GM21619 (cell line): ENCODE results near the gene THG1L.

Experiments
- ATAC-seq: cut with Tn5 transposase; IDR thresholded peaks from one replicate; pipeline ENCODE4 v1.9.1; 2021; ENCODE audit not compliant: unreplicated experiment

The THG1L gene

DNA sequence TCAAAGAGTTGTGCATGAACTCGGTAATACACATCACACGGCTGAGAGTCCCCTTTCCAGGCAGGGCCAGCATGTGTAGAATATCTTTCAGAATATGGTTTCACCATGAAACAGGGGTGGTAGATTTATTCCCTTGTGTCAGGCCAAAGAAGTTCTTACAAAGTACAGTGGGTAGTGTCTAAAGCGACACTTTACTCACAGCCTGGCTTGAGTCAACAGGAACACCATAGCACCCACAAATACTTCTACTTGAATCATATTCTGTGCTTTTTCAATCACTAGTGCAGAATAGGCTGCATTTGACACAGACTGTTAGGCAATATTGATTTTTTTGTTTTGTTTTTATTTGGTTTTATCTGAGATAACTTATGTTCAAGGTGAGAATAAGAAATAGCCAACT is 24.9 kb downstream of the THG1L start:
- no peak for ATAC-seq

DNA sequence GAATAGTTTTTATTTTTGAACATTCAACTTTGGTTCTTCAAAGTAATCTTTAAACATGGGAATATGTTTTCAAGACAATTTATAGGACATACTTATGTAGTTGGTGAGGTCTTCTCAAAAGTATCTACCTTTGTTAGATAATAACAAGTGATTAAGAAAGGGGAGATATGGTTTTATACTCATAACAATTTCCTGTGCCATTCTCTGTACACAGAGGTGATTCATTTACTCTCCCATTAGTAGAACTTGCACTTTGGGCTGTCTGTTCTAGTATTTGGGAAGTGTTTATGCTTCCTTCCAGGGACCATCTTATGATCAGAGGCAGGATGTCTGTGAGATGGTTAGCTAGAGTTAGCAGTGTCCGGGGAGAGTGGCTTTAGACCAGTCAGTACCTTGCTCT is 27.5 kb downstream of the THG1L start:
- no peak for ATAC-seq

DNA sequence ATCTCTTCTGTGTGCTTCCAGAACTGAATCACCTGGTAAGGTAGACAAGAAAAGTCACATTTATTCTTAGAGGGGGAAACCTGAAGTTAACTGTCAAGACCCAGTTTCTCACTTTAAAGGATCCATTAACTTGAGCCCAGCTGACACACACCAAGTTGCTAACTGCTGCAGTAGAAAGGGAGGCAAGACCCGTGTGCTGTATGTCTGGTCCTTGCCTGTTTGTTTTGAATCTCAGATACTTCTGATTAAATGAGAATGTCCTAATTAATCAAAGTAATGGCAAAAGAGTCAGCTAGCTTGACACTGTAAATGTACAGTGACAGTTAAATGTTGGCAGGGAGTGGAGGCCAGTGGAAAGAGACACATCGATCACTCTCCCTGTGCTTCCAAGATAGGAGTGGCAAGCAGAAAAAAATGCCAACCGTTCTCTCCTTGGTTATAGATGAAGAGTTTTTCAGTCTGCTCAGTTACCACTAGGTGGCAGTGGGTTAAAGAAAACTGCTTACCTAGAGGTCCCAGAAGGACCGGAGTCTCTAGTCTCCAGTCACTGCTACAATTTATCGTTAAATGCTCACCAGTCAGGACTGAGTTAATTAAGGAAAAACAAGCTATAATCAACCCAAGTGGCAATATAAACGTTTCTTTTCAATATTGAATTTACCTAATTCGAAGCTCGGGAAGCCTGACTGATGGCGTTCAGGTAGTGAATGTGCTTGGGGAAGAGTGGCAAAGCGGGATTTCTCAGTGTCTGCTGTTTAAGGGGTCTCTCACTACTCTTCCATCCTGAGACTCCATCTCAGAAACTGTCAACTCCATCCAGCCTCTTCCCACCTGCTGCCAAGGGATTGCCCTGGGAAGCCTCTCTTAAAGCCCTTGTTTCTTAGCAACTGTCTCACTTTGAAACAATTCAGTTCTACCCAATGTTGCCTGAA is 30.7 kb downstream of the THG1L start:
- ATAC-seq: peak; percentile 88

DNA sequence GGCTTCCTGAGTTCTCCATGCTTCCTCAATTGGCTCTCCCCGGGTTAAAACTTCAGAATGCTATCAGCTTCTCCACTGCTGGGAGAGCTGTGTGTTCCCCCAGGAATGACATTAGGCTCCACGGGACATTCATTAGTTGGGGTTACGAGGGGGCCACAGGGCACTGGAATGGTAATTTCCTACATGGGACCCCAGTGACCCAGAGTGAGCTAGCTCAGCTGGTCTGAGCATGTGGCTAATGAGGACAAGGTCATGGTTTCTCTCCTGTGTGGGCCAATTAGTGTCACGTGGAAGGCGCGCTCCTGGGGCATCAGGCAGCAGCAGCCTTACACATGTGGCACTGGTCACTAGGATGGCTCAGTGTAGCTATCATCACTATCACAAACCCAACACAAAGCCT is 33.3 kb downstream of the THG1L start:
- no peak for ATAC-seq

DNA sequence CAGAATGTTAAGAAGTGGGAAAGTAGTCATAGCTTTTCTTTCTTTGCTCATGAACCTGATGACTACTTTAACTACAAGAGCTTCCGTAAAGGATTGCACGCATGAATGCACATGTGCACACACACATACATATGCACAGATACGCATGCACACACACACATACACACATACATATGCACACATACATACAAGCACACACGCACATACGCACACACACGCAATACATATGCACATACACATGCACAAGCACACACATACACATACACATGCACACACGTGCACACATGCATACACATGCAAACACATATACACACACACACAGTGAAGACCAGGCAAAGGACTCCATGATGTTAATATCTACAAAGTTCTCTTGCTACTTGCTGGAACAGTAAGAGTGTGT is 35.2 kb downstream of the THG1L start:
- ATAC-seq: no peak

DNA sequence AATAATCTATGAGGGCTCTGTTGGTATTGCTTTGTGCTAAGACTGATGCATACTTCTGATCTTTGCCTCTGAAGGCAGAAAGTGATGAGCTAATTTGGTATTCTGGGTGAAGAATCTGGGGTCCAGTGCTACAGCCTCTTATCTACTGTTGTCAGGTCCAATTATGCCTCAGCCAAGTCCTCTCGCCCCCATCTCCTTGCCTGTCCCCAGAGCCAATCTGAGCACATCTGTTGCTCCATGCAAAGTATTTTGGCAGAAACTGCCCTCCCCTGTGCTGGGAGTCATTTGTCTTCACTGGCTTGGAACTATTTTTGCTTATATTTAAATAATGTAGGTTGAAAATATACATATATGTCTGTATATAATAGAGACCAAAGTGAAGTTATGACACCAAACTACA is 35.7 kb downstream of the THG1L start:
- ATAC-seq: no peak

DNA sequence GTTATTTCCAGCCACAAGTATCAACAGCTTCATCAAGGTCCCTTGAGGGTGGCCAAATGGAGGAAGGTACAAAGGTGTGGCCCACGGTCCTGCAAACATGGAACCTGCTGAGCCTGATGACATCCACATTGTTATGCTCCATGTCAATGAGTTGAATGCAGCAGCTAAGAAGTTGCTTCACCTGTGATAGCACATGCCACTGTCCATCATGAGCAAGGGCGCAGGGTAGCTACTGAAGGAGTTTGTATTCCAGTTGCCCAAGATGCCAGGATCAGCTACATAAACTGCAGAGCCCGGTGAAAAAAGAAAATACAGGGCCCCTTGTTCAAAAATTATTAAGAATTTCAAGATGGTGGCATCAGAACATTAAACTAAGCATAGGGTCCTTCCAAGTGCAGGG is 36.5 kb downstream of the THG1L start:
- ATAC-seq: no peak

DNA sequence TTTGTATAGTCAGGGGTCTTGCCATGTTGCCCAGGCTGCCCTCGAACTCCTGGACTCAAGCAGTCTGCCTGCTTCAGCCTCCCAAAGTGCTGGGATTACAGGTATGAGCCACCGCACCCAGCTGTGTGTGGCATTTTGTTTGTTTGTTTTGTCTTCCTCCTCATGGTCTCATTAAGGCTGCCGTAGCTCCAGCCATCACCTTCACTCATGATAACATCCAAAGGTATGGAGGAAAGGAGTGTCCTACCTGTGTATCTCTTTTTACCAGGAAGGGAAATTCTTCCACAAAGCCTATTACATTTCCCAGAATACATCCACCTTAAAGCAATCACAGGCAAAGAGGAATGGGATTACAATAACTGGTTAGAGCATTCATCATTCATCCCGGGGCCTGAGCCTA is 39.4 kb downstream of the THG1L start:
- no peak for ATAC-seq

DNA sequence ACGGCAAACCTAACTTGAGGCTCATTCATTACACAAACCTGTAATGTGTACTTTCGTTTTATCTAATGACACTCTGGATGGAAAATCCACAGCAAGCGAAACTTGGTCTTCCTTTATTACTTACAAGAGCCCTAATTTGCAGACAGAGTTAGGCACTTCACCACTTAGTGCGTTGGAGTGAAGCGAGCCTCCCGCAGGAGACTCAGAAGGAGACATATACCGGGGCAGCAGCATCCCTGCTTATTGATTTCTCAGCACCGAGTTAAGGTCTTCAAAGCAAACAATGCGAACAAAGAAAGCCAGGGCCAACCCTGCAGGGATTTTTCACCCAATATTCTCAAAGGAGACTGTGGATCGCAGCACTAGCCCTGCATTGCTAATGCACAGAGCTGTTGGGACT is 40.9 kb downstream of the THG1L start:
- ATAC-seq: no peak

DNA sequence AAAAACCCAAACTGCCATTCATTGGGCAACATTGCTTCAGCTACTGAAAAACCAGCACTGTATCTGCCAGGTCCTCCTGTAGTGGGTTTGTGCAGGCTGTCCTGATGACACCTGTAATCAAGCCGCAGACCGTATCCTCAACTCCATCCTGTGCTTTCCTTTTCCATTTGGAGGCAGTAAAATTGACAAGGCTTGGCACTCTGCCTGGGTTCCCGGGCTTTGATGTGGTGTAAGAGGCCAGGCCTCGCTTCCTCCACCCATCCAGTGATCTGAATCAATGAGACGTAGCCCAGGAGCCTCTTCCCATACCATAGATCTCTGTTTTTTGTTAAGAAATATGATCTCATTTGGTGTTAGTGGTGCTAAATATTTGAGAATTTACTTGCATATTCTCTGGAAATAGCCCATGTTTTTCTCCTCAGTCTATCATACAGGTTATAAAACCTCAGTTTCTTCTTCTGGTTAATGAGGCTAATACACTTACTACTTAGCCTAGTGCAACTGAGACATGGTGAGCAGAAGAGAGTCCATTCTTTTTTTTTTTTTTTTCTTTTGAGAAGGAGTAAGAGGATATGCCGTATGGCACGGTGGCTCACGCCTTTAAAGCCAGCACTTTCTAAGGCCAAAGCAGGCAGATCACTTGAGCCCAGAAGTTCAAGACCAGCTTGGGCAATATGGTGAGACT is 47.0 kb downstream of the THG1L start:
- no peak for ATAC-seq

DNA sequence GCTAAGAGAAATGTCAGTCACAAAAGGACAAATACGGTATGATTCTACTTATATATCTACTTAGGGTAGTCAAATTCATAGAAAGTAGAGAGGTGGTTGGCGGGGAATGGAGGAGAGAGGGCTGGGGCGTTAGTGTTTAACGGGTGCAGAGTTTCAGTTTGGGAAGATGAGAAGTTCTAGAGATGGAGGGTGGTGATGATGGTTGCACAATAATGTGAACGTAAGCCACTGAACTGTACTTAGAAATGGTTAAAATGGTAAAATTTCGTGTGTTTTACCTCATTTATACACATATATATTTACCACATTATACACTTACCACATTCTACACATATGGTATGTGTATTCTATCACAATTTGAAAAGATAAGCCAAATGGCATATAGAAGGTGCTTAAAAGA is 48.0 kb downstream of the THG1L start:
- no peak for ATAC-seq

DNA sequence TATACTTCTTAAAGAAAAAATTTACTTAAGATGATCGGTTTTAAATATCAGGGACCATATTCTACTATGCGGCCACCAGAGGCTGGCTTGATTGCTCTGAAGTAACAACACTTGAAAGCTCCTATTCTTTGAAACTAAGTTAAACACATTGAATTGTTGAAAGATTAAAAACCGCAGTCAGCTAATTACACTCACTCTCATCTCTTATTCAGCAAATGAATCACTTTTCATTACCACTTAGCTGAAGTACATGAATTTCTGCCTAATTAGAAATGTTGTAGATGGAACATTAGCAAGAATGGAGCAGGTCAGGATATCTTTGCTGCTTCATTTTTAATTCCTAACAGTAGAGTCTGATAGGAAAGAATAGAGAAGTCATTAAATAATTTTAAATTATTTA is 54.6 kb downstream of the THG1L start:
- no peak for ATAC-seq
